Rectal smooth muscle tissue (tissue), 1 donor: ENCODE data around the gene PHLPP1.

ENCODE experiments used
- H3K27ac ChIP-seq: one replicate; pipeline ENCODE4 v1.7.0; 2013; ENCODE audit warnings: low read depth, low read length, inconsistent platforms
- H3K27me3 ChIP-seq: one replicate; pipeline ENCODE4 v1.7.0; 2013; ENCODE audit warnings: low read length; ENCODE audit not compliant: control insufficient read depth, insufficient read depth
- H3K36me3 ChIP-seq: one replicate; pipeline ENCODE4 v1.7.0; 2013; ENCODE audit warnings: low read length; ENCODE audit not compliant: control insufficient read depth, insufficient read depth
- H3K4me1 ChIP-seq: one replicate; pipeline ENCODE4 v1.7.0; 2013; ENCODE audit warnings: low read length; ENCODE audit not compliant: control insufficient read depth, insufficient read depth
- H3K4me3 ChIP-seq: one replicate; pipeline ENCODE4 v1.7.0; 2013; ENCODE audit warnings: low read length
- H3K9ac ChIP-seq: one replicate; pipeline ENCODE4 v1.7.0; 2013; ENCODE audit warnings: low read length

PHLPP1 gene

DNA sequence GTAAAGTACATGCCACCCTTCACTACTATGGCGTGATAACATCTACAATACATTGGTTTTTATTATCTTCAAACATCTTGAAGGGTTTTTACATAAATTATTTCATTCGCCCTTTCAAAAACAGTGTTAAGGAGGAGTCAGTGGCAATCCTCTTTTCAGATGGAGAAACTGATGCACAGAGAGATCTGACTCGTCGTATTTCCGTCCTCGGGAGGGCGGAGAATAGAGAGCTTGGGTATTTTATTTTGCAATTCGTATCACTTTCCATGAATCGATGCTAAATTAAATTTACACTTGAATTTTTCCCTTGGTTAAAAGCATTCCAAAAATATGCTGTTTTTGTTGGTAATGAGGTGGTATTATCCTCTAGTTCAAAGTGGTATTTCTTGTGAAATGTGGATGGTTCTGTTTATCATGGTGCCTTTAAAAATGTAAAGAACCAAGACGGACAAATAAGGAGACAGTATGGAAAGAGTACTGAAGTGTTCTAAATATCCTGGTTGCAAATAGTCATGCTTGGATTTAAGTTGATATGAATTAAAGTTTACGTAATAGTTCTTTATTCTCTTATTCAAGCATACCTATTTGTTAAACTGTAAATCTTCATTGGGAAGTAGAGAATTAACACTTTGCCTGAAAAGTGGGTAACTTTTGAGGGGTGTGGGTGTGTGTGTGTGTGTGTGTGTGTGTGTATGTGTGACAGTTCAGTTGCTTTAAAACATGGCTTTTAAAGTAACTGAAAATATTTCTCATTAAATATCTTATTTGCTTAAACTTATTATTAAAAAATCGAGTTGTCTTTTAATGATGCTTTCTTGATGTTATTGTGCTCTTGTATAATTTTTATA is 5.6 kb downstream of the PHLPP1 start:
- Histone ChIP-seq H3K27me3 (no peaks in the 10 kb centered on the region), H3K4me1 (peaks cover 11% of the 10 kb centered on the region), H3K4me3 (no peak overlapping the region), H3K36me3 (no peaks in the 10 kb centered on the region), H3K27ac (no peak overlapping the region), H3K9ac (no peak overlapping the region)

DNA sequence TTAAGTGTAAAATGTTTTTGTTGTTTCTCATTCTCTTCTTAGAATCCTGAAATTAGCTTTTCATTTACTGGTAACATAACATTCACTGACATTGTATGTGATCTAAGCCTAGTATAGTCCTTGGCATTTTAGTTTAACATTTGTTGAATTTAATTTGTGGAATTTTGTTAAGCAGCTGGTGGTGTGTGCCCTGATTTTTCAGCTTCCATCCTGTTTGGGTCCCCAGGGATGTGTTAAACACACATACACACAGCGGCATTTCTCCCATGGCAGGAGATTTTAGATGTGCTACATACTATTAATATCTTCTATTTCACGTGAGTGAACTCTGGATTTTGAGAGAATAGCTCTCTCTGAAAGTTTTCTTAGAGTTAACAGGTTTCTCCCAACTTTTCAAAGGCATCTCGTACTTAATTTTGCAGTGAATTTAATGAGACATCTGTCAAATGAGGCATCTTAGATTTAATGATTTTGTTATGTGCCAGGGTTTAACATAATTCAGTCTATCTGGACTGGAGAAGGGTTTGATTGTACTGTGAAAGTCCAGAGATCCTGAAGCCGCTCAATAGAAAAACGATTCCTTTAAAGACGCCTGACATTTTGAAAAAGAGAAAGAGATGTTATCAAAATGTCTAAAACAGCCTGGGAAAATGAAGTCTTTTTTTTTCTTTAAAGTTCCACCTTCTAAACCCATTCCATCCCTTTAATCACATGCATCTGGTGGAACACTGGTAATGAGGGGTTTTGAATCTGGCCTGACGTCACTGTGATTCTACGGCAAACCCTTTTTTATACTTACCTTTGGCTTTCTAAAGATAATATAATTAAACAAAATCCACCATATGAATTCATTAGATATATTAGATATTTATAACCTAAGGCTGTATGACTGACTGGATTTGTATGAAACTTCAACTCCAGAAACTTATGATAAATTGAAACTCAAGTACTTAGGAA is 6.8 kb downstream of the PHLPP1 start:
- Histone ChIP-seq H3K4me3 (no peak overlapping the region), H3K27me3 (no peaks in the 10 kb centered on the region), H3K4me1 (peaks cover 11% of the 10 kb centered on the region), H3K27ac (no peak overlapping the region), H3K36me3 (no peaks in the 10 kb centered on the region), H3K9ac (no peak overlapping the region)

DNA sequence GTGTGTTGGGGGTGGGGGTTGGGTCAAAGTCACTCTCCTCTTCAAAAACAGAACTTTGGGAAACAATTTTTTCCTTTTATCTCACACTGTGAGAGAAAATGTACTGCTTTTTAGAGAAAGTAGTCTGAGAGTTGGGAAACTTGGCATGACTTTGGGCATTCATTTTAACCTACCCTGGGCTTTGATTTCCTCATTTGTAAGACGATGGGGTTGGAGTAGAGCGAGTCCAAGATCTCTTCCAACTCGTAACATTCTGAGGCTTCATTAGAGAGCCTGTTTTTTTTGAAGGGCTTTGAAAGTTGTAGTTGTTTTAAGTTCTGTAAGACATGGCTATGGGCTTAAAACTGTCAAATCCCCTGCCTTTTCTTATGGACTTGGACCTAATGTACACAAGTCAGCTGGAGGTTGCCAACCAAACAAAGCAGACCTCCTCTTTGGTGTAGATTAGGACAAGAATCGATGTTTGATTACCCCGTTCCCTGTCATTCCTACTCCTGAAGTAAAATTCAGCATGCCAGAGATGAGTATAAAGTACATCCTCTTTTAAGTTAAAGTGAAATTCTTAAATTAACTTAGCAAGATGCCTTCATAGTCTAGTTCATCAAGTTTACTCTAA is 8.4 kb downstream of the PHLPP1 start:
- H3K27me3 ChIP-seq: no peaks in the 10 kb centered on the region
- no peak overlapping the region for H3K9ac ChIP-seq
- no peaks in the 10 kb centered on the region for H3K36me3 ChIP-seq
- H3K4me3 ChIP-seq: no peak overlapping the region
- peaks cover 6% of the 10 kb centered on the region for H3K4me1 ChIP-seq
- no peak overlapping the region for H3K27ac ChIP-seq

DNA sequence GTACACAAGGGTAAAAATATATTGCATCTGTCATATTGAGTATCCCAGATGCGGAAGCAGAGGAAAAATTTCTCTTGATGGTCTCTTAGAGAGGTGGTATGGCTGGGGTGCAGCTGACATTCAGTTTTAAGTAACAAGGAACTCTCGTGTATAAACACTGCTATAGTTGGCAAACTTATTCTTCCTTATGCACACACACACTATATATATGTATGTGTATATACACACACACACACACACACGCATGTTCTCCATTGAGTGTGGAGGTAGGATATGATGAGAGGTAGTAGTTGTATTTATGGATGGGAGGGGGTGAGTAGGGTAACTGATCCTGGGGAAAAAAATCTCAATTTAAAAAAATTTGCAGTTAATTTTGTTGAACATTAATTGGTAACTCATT is 10.6 kb downstream of the PHLPP1 start:
- Histone ChIP-seq H3K36me3 (no peaks in the 10 kb centered on the region), H3K27ac (no peak overlapping the region), H3K4me3 (no peak overlapping the region), H3K9ac (no peak overlapping the region), H3K4me1 (no peaks in the 10 kb centered on the region), H3K27me3 (no peaks in the 10 kb centered on the region)

DNA sequence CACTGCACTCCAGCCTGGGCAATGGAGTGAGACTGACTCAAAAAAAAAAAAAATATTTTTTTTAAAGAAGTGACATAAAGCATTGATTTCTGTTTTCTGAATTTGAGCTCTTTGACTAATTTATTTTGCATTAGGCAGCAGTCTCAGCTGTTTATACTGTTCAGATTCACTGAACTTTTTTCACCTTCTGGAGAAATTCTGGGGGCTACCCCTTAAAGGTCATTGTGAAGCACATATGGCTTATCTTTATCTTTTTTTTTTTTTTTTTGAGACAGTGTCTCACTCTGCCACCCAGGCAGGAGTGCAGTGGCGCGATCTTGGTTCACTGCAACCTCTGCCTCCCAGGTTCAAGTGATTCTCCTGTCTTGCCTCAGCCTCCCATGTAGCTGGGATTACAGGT is 12.9 kb downstream of the PHLPP1 start:
- Histone ChIP-seq H3K4me3 (no peak overlapping the region), H3K36me3 (no peaks in the 10 kb centered on the region), H3K27ac (no peak overlapping the region), H3K9ac (no peak overlapping the region), H3K27me3 (no peaks in the 10 kb centered on the region), H3K4me1 (no peaks in the 10 kb centered on the region)

DNA sequence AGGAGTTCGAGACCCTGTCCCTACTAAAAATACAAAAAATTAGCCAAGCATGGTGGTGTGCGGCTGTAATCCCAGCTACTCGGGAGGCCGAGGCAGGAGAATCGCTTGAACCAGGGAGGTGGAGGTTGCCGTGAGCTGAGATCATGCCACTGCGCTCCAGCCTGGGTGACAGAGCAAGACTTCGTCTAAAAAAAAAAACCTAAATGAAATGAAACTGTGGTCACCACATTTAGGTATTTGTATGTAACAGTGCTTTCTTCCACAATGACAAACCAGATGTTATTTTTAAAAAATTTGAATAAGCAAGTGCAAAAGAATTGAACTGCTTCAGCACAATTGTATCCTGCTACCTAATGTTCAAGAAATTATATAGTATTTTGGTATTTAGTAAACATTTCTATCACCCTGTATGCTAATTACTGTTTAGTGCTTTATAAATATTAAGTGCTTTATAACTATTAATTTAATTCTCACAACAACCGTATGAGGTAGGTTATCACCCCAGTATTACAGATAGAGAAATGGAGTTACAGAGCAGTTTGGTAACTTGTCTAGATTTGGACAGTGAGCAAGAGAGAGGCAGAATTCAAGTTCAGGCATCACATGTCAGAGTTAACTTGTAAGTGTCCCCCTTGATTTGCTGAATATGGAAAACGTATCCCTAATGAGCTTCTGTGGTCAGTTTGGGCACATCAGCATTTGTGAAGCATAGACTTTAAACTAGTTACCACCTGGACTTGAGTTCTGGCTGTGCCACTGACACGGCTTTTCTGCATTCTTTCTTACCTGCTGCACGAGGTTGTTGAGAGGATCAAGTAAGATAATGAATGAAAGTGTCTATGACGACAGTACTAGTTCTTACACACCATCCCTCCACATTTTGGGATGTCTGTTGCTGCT is 14.4 kb downstream of the PHLPP1 start:
- H3K4me3 ChIP-seq: no peak overlapping the region
- no peaks in the 10 kb centered on the region for H3K4me1 ChIP-seq
- no peaks in the 10 kb centered on the region for H3K36me3 ChIP-seq
- no peaks in the 10 kb centered on the region for H3K27me3 ChIP-seq
- H3K9ac ChIP-seq: no peak overlapping the region
- no peak overlapping the region for H3K27ac ChIP-seq

DNA sequence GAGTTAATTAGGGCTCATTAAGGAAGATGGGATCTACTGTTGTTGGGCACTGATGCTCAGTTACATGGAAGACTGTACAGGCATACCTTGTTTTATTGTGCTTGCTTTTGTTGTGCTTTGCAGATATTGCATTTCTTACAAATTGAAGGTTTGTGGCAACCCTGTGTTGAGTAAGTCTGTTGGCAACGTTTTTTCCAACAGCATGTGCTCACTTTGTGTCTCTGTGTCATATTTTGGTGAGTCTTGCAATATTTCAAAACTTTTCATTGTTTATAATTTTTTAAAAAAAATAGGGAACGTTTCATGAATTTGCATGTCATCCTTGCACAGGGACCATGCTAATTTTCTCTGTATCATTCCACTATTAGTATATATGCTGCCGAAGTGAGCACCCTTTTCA is 15.6 kb downstream of the PHLPP1 start:
- no peaks in the 10 kb centered on the region for H3K27me3 ChIP-seq
- no peak overlapping the region for H3K27ac ChIP-seq
- H3K4me3 ChIP-seq: no peak overlapping the region
- no peaks in the 10 kb centered on the region for H3K4me1 ChIP-seq
- H3K36me3 ChIP-seq: no peaks in the 10 kb centered on the region
- H3K9ac ChIP-seq: no peak overlapping the region

DNA sequence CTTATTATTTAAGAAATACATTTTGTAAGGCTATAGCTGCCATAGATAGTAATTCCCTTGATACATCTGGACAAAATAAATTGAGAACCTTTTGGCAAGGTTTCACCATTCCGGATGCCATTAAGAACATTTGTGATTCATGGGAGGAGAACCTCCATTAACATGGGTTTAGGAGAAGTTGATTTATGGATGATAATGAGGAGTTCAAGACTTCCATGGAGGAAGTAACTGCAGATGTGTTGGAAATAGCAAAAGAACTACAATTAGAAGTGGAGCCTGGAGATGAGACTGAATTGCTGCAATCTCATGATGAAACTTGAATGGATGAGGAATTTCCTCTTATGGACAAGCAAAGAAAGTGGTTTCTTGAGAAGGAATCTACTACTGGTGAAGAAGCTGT is 17.3 kb downstream of the PHLPP1 start:
- Histone ChIP-seq H3K36me3 (no peaks in the 10 kb centered on the region), H3K27ac (no peak overlapping the region), H3K27me3 (no peaks in the 10 kb centered on the region), H3K4me3 (no peak overlapping the region), H3K4me1 (no peaks in the 10 kb centered on the region), H3K9ac (no peak overlapping the region)

DNA sequence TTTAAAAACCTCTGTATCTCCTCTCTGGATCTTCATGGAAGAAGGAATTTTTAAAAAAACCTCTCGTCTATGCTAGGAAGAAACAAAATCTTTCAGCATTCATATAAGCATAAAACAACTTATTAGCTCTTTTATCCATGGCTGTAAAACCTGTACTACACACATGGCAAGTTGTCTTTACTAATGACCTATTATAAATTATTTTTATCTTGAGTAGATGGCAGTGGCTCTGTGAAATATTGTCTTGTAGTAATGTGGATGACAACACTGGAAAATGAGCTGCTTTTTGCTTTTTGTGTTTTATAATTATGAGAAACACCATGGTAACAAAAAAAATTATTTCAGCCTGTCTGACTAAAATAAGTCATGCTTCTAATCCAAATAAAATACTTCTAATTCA is 18.9 kb downstream of the PHLPP1 start:
- Histone ChIP-seq H3K9ac (no peak overlapping the region), H3K36me3 (no peaks in the 10 kb centered on the region), H3K4me3 (no peak overlapping the region), H3K27ac (no peak overlapping the region), H3K27me3 (no peaks in the 10 kb centered on the region), H3K4me1 (no peaks in the 10 kb centered on the region)

DNA sequence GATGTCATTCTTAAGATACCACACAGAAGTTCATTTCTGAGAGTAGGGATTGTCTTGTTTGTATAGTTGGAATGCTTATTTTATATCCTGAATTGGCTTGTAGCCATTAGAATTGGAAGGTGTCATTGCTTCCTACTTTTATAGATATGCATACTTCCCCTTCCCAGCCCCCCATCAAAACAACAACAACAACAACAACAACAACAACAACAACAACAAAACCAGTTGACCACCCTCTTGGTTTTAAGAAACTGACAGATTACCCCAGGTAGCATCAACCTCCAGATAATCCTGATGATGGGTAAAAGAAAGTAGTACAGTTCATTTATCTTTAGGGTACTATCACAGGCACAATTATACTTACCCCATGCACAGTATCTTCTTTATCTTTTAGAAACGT is 20.0 kb downstream of the PHLPP1 start:
- Histone ChIP-seq H3K9ac (no peak overlapping the region), H3K4me1 (no peaks in the 10 kb centered on the region), H3K27ac (no peak overlapping the region), H3K27me3 (no peaks in the 10 kb centered on the region), H3K4me3 (no peak overlapping the region), H3K36me3 (no peaks in the 10 kb centered on the region)

DNA sequence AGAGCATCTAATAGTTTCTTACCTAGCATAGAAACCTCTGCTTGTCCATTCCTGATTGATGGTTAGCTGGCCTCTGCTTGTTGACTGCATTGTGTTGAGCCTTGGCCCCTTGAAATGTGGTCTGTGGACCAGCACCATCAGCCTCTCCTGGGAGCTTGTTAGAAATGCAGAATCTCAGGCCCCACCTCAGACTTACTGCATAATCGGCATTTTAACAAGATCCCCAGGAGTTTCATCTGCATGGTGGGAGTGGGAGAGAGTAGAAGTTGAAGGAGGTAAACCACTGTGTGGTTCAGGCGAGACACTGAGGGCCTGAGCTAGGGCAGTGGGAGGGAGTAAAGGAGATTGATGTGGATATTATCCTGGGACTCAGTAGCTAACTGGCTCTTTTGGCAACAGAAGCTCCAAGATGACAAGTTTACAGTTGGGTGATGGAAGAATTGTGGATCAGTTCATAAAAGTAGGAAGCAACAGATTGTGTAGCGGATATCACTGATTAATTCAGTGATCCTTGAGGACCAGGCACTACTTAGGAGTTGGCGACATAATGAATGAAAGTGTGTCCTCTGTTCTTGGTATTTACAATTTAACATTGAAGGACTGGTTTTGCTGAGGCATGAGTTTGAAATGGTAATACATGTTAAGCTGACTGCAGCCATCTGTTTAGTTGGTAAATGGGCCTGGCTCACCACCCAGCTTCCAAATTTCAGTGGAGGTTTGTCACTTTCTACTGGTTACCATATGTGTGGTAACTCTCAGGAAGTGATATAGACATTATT is 20.9 kb downstream of the PHLPP1 start:
- no peak overlapping the region for H3K9ac ChIP-seq
- no peak overlapping the region for H3K4me3 ChIP-seq
- peaks cover 5% of the 10 kb centered on the region for H3K4me1 ChIP-seq
- no peak overlapping the region for H3K27ac ChIP-seq
- H3K36me3 ChIP-seq: no peaks in the 10 kb centered on the region
- no peaks in the 10 kb centered on the region for H3K27me3 ChIP-seq
